WTC11 (cell line): ENCODE measurements around the gene FUT8. TPM values are rescaled to one million over a fixed set of nuclear protein-coding genes. Genes with fewer than 3 reads are reported as not detected.

Experiments used
- ATAC-seq: fragments of 200-7000 bp; cut with Tn5 transposase; 2 replicates; pipeline ENCODE4 v1.10.0; 2021; ENCODE audit warnings: mild to moderate bottlenecking, moderate library complexity
- CTCF ChIA-PET: fragments of 300-600 bp; sonication (Branson Sonifier 250); formaldehyde crosslinking; loops from one replicate; lab custom pipeline; 2021; ENCODE audit warnings: antibody characterized with exemption; lab: Charles Lee
- POLR2A ChIA-PET: fragments of 350-600 bp; sonication (Branson Sonifier 250); formaldehyde crosslinking; loops from one replicate; lab custom pipeline; 2021; ENCODE audit warnings: antibody characterized with exemption; lab: Charles Lee
- DNase-seq: peaks from one replicate; pipeline ENCODE4 v3.0.0; 2021; ENCODE audit warnings: low spot score
- H3K27ac Mint-ChIP-seq: 2 replicates; pipeline ENCODE4 v1.8.0; 2021; ENCODE audit warnings: mixed read lengths
- H3K27me3 Mint-ChIP-seq: 2 replicates; pipeline ENCODE4 v1.8.0; 2021; ENCODE audit warnings: low read depth, mild to moderate bottlenecking, moderate library complexity, mixed read lengths
- H3K36me3 Mint-ChIP-seq: 2 replicates; pipeline ENCODE4 v1.8.0; 2021; ENCODE audit warnings: mixed read lengths
- H3K4me1 Mint-ChIP-seq: 2 replicates; pipeline ENCODE4 v1.8.0; 2022; ENCODE audit warnings: mixed read lengths
- H3K4me3 Mint-ChIP-seq: 2 replicates; pipeline ENCODE4 v1.8.0; 2021; ENCODE audit warnings: mild to moderate bottlenecking, moderate library complexity, mixed read lengths
- H3K9me3 Mint-ChIP-seq: 2 replicates; pipeline ENCODE4 v1.8.0; 2021; ENCODE audit warnings: mixed read lengths
- ATF1 ChIP-seq: sonication (generic); formaldehyde crosslinking; IDR thresholded peaks from 2 replicates; pipeline ENCODE4 v1.8.1; 2023; ENCODE audit warnings: mild to moderate bottlenecking, moderate library complexity, missing genetic modification reagents
- CBFB ChIP-seq: sonication (generic); formaldehyde crosslinking; IDR thresholded peaks from 2 replicates; pipeline ENCODE4 v1.8.1; 2022; ENCODE audit warnings: mild to moderate bottlenecking, low read depth, missing genetic modification reagents
- CDX4 ChIP-seq: fragments of 250-450 bp; sonication (Bioruptor Pico); IDR thresholded peaks from 2 replicates; pipeline ENCODE4 v1.9.0; 2021; ENCODE audit warnings: moderate library complexity, mild to moderate bottlenecking, inconsistent platforms, borderline replicate concordance
- CREM ChIP-seq: sonication (generic); formaldehyde crosslinking; IDR thresholded peaks from 2 replicates; pipeline ENCODE4 v1.8.1; 2022; ENCODE audit warnings: mild to moderate bottlenecking, missing genetic modification reagents, moderate library complexity
- CTCF ChIP-seq: fragments of 200-600 bp; IDR thresholded peaks from 2 replicates; pipeline ENCODE4 v1.8.0; 2022; ENCODE audit warnings: antibody characterized with exemption
- ELF4 ChIP-seq: sonication (generic); formaldehyde crosslinking; IDR thresholded peaks from 2 replicates; pipeline ENCODE4 v1.8.1; 2022; ENCODE audit warnings: low read depth, mild to moderate bottlenecking, moderate library complexity, missing genetic modification reagents
- ETV6 ChIP-seq: sonication (generic); formaldehyde crosslinking; IDR thresholded peaks from 2 replicates; pipeline ENCODE4 v1.8.1; 2022; ENCODE audit warnings: mild to moderate bottlenecking, missing genetic modification reagents
- FOXK1 ChIP-seq: sonication (generic); formaldehyde crosslinking; IDR thresholded peaks from 2 replicates; pipeline ENCODE4 v1.8.0; 2022; ENCODE audit warnings: mild to moderate bottlenecking, moderate library complexity, missing genetic modification reagents
- GABPB1 ChIP-seq: sonication (generic); formaldehyde crosslinking; IDR thresholded peaks from 2 replicates; pipeline ENCODE4 v1.8.1; 2023; ENCODE audit warnings: mild to moderate bottlenecking, missing genetic modification reagents
- IRF1 ChIP-seq: sonication (generic); formaldehyde crosslinking; IDR thresholded peaks from 2 replicates; pipeline ENCODE4 v1.8.0; 2023; ENCODE audit warnings: missing genetic modification reagents
- MAX ChIP-seq: sonication (generic); formaldehyde crosslinking; IDR thresholded peaks from 2 replicates; pipeline ENCODE4 v1.8.0; 2022; ENCODE audit warnings: mild to moderate bottlenecking, missing genetic modification reagents
- PRRX2 ChIP-seq: fragments of 250-450 bp; sonication (Bioruptor Pico); IDR thresholded peaks from 2 replicates; pipeline ENCODE4 v1.8.0; 2021; ENCODE audit warnings: mild to moderate bottlenecking
- SOX15 ChIP-seq: fragments of 250-450 bp; sonication (Bioruptor Pico); IDR thresholded peaks from 2 replicates; pipeline ENCODE4 v1.9.0; 2021; ENCODE audit warnings: mild to moderate bottlenecking
- SP1 ChIP-seq: sonication (generic); formaldehyde crosslinking; conservative IDR thresholded peaks from 2 replicates; pipeline ENCODE4 v1.8.1; 2022; ENCODE audit warnings: missing genetic modification reagents
- STAT6 ChIP-seq: sonication (generic); formaldehyde crosslinking; conservative IDR thresholded peaks from 2 replicates; pipeline ENCODE4 v1.8.1; 2023; ENCODE audit warnings: mild to moderate bottlenecking, low read depth, missing genetic modification reagents, moderate library complexity
- TCF7 ChIP-seq: sonication (generic); formaldehyde crosslinking; IDR thresholded peaks from 2 replicates; pipeline ENCODE4 v1.8.0; 2022; ENCODE audit warnings: mild to moderate bottlenecking, low read depth, missing genetic modification reagents, moderate library complexity
- TEAD4 ChIP-seq: sonication (generic); formaldehyde crosslinking; IDR thresholded peaks from 2 replicates; pipeline ENCODE4 v1.8.0; 2022; ENCODE audit warnings: mild to moderate bottlenecking, missing genetic modification reagents
- USF2 ChIP-seq: sonication (generic); formaldehyde crosslinking; IDR thresholded peaks from 2 replicates; pipeline ENCODE4 v1.8.1; 2023; ENCODE audit warnings: mild to moderate bottlenecking, missing genetic modification reagents, moderate library complexity
- ZMAT4 ChIP-seq: fragments of 250-450 bp; sonication (Bioruptor Pico); IDR thresholded peaks from 2 replicates; pipeline ENCODE4 v1.9.0; 2021; ENCODE audit warnings: mild to moderate bottlenecking
- ZNF317 ChIP-seq: sonication (generic); formaldehyde crosslinking; IDR thresholded peaks from 2 replicates; pipeline ENCODE4 v1.8.1; 2023; ENCODE audit warnings: low read depth, mild to moderate bottlenecking, moderate library complexity, missing genetic modification reagents, borderline replicate concordance
- ZNF396 ChIP-seq: fragments of 250-450 bp; sonication (Bioruptor Pico); IDR thresholded peaks from 2 replicates; pipeline ENCODE4 v1.8.0; 2021; ENCODE audit warnings: mild to moderate bottlenecking, moderate library complexity, borderline replicate concordance
- ZNF423 ChIP-seq: fragments of 250-450 bp; sonication (Bioruptor Pico); IDR thresholded peaks from 2 replicates; pipeline ENCODE4 v2.1.2; 2022; ENCODE audit warnings: mild to moderate bottlenecking, moderate library complexity
- ZNF532 ChIP-seq: fragments of 250-450 bp; sonication (Bioruptor Pico); IDR thresholded peaks from 2 replicates; pipeline ENCODE4 v1.9.0; 2021; ENCODE audit warnings: mild to moderate bottlenecking, borderline replicate concordance
- total RNA-seq: library from RNA; stranded (reverse); gene quantifications from 3 replicates; pipeline ENCODE4 v1.2.3, GENCODE V29; 2021

The FUT8 gene
- total RNA-seq, 1 experiment from 2014 or later: 37.9 TPM

- H3K4me3 Mint-ChIP-seq: no peak overlapping the region
- no peak for ATAC-seq
- H3K36me3 Mint-ChIP-seq: no peaks in the 10 kb centered on the region; the same call in 1 of the 2 replicates
- no peak overlapping the region for H3K27ac Mint-ChIP-seq
- peaks cover 21% of the 10 kb centered on the region for H3K4me1 Mint-ChIP-seq
- POLR2A ChIA-PET: no interaction called here
- no peak for TF ChIP-seq ZNF423
- no peak for TF ChIP-seq ELF4 (CRISPR knock-in tag)
- no peak for TF ChIP-seq STAT6 (CRISPR knock-in tag)
- TF ChIP-seq ZNF396 (CRISPR knock-in tag): no peak
- no peak for TF ChIP-seq GABPB1 (CRISPR knock-in tag)
- TF ChIP-seq ZMAT4: no peak
- no peak for TF ChIP-seq USF2 (CRISPR knock-in tag)
- TF ChIP-seq MAX (CRISPR knock-in tag): no peak
- no peak for TF ChIP-seq CREM
- no peak for TF ChIP-seq CBFB
- no peak for TF ChIP-seq ATF1
- TF ChIP-seq FOXK1: no peak
- TF ChIP-seq SOX15 (CRISPR knock-in tag): no peak
- TF ChIP-seq TEAD4 (CRISPR knock-in tag): no peak
- TF ChIP-seq SP1: no peak
- TF ChIP-seq TCF7 (CRISPR knock-in tag): no peak
- H3K27me3 Mint-ChIP-seq: peaks cover 9% of the 10 kb centered on the region; the same call in 1 of the 2 replicates
- CTCF ChIA-PET: interaction anchor here (1.2 to 2.3 kb wide), 2 partner anchors 74 to 336 kb away, joined by 3 to 15 read pairs; no protein-coding TSS in a partner anchor
- peaks cover 9% of the 10 kb centered on the region for H3K9me3 Mint-ChIP-seq
- no peak for DNase-seq
Observed at GRCh38 chr14:65750906-65751305, 338.4 kb downstream of the FUT8 start.

- DNase-seq (no peak), ATAC-seq (peak; percentile 83)
- H3K36me3 Mint-ChIP-seq: no peaks in the 10 kb centered on the region; the same call in 1 of the 2 replicates
- peaks cover 9% of the 10 kb centered on the region; the same call in 1 of the 2 replicates for H3K27me3 Mint-ChIP-seq
- POLR2A ChIA-PET: interaction anchor here (0.6 kb wide), 1 partner anchor 563 kb away, joined by 9 read pairs; no protein-coding TSS in a partner anchor
- CTCF ChIA-PET: interaction anchor here (0.8 to 2.3 kb wide), 4 partner anchors 8 to 336 kb away, joined by 3 to 15 read pairs (median 4); no protein-coding TSS in a partner anchor
- no peak overlapping the region for H3K27ac Mint-ChIP-seq
- peaks cover 15% of the 10 kb centered on the region for H3K4me1 Mint-ChIP-seq
- no peak overlapping the region for H3K4me3 Mint-ChIP-seq
- peaks cover 9% of the 10 kb centered on the region for H3K9me3 Mint-ChIP-seq
- TF ChIP-seq TCF7 (CRISPR knock-in tag) (no peak), CDX4 (CRISPR knock-in tag) (no peak), MAX (CRISPR knock-in tag) (no peak), PRRX2 (CRISPR knock-in tag) (no peak), IRF1 (CRISPR knock-in tag) (no peak), ETV6 (CRISPR knock-in tag) (no peak), ATF1 (no peak), ZMAT4 (no peak), CTCF (no peak), ZNF317 (CRISPR knock-in tag) (no peak), ZNF532 (CRISPR knock-in tag) (no peak), ELF4 (CRISPR knock-in tag) (no peak)
Observed at GRCh38 chr14:65751510-65751909, 339.0 kb downstream of the FUT8 start.
